ENCODE results near the gene BLVRB.

BLVRB gene

DNA sequence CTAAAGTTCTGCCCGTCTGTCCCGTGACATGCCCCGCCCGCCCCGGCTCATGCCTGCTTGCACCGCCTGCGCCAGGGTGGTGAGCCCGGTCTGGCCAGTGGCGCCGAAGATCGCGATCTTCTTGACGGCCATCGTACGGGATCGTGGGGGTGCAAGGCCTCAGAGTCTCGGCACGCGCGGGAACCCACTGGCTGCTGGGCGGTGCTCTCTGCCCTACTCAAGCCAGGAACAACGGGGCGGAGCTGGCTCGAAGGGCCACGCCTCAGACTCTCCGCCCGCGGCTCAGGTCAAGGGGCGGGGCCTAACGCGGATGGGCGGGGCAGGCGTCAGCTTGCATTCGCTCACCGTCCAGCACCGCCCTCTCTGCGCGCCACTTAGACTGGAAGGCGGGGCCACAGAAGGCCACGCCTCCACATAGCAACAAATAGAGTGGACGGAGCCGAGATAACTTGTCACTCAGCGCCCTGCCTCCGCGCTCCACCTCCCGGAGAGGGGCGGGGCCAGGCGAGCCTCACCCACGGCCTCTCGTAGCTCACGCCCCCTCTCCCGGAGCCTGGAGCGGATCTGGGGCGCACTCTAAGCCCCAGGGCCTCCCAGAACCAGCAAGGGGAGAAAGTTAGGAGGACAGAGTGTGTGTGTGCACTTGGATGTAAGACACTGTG, at the start of gene BLVRB:
Gene BLVRB, minus strand, starts transcription at position 189 of the 662 bp plus-strand sequence. Its CDS starts 57 bp downstream, at position 132.
- Mint-ChIP-seq H3K4me3 (peak within 1 kb of the TSS; percentile 80), H3K27ac (peak within 1 kb of the TSS; percentile 82), H3K4me1 (peaks cover 49% of the 10 kb centered on the region), H3K9me3 (no peaks in the 10 kb centered on the region), H3K36me3 (no peaks in the 10 kb centered on the region), H3K27me3 (peaks cover 29% of the 10 kb centered on the region)
- peak; percentile 96 for ATAC-seq

DNA sequence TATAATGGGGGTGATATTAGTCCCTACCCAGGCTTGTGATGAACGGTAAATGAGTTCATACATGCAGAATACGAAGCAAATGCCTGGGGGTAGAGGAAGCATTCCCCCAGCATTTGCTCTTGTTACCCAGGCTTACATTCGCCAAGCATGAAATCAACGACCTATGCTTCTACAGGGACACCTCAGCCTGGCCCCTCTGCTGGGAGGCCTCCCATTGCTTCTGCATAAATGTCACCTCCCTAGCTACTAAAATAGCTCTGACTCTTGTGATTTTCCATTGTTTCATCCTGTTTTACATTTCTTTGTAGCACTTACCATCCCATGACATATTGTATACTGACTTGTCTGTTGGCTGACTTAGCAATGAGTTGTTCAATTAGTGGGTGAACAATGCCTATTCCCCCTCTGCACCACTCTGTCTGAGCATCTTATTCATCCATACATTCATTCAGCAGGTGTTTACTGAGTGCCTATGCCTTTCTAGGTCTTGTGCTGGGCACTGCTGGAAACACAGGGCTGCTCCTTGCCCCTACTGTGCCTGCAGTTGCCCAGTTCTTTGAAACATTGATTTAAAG, 48.3 kb upstream of the BLVRB start:
- H3K27ac Mint-ChIP-seq = no peak overlapping the region
- H3K36me3 Mint-ChIP-seq = no peaks in the 10 kb centered on the region
- H3K4me1 Mint-ChIP-seq = peaks cover 6% of the 10 kb centered on the region
- H3K4me3 Mint-ChIP-seq = no peak overlapping the region
- H3K27me3 Mint-ChIP-seq = peaks cover 49% of the 10 kb centered on the region
- ATAC-seq = no peak
- no peaks in the 10 kb centered on the region for H3K9me3 Mint-ChIP-seq

- Mint-ChIP-seq H3K4me1 (peaks cover 6% of the 10 kb centered on the region), H3K27me3 (peaks cover 53% of the 10 kb centered on the region), H3K9me3 (no peaks in the 10 kb centered on the region), H3K27ac (no peak overlapping the region), H3K36me3 (no peaks in the 10 kb centered on the region), H3K4me3 (no peak overlapping the region)
- ATAC-seq = peak; percentile 8
Observed at GRCh38 chr19:40513345-40513678, 47.8 kb upstream of the BLVRB start.

DNA sequence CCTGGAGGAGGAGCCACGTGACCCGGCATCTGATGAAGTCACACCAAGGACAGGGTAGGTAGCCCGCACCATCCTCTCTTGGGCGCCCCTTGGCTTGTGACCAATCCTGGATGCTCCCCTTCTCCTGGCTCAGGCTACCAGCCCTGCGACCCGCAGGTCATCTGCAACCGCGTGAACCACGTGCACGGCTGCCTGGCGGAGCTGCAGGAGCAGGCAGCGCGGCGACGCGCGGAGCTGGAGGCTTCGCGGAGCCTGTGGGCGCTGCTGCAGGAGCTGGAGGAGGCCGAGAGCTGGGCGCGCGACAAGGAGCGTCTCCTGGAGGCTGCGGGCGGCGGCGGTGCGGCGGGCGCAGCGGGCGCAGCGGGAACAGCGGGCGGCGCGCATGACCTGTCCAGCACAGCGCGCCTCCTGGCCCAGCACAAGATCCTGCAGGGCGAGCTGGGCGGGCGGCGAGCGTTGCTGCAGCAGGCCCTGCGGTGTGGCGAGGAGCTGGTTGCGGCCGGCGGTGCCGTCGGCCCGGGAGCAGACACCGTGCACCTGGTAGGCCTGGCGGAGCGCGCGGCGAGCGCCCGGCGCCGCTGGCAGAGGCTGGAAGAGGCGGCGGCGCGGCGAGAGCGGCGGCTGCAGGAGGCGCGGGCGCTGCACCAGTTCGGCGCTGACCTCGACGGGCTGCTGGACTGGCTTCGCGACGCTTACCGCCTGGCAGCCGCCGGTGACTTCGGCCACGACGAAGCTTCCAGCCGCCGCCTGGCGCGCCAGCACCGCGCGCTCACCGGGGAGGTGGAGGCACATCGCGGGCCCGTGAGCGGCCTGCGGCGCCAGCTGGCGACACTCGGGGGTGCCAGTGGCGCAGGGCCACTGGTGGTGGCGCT, 47.2 kb upstream of the BLVRB start:
- Mint-ChIP-seq H3K36me3 (no peaks in the 10 kb centered on the region), H3K27me3 (peaks cover 59% of the 10 kb centered on the region), H3K4me1 (peaks cover 6% of the 10 kb centered on the region), H3K4me3 (no peak overlapping the region), H3K9me3 (no peaks in the 10 kb centered on the region), H3K27ac (no peak overlapping the region)
- no peak for ATAC-seq

DNA sequence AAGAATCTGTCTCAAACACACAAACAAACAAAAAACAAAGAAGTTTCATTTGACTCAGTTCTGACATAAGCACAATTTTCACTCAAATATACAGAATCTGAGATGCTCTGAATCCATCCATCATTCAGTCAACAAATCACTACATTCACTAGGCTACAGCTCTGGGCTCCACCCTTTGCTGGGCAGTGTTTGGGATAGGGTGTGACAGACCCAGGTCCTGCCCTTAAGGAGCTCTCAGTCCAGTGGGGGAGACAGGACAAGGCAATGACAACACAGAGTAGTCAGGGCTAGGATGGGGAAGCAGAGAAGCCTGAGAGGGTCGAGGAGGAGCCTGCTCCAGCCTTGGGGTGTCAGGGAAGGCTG, 46.5 kb upstream of the BLVRB start:
- Mint-ChIP-seq H3K4me1 (peaks cover 6% of the 10 kb centered on the region), H3K27ac (no peak overlapping the region), H3K9me3 (no peaks in the 10 kb centered on the region), H3K4me3 (no peak overlapping the region), H3K36me3 (no peaks in the 10 kb centered on the region), H3K27me3 (peaks cover 62% of the 10 kb centered on the region)
- no peak for ATAC-seq

GRCh38 chr19:40511487-40511886, 45.9 kb upstream of the BLVRB start:
- no peaks in the 10 kb centered on the region for H3K9me3 Mint-ChIP-seq
- peaks cover 62% of the 10 kb centered on the region for H3K27me3 Mint-ChIP-seq
- peaks cover 6% of the 10 kb centered on the region for H3K4me1 Mint-ChIP-seq
- H3K4me3 Mint-ChIP-seq = no peak overlapping the region
- H3K27ac Mint-ChIP-seq = no peak overlapping the region
- ATAC-seq = no peak
- no peaks in the 10 kb centered on the region for H3K36me3 Mint-ChIP-seq

- peaks cover 69% of the 10 kb centered on the region for H3K27me3 Mint-ChIP-seq
- H3K27ac Mint-ChIP-seq = no peak overlapping the region
Observed at GRCh38 chr19:40510526-40511115, 45.1 kb upstream of the BLVRB start.

DNA sequence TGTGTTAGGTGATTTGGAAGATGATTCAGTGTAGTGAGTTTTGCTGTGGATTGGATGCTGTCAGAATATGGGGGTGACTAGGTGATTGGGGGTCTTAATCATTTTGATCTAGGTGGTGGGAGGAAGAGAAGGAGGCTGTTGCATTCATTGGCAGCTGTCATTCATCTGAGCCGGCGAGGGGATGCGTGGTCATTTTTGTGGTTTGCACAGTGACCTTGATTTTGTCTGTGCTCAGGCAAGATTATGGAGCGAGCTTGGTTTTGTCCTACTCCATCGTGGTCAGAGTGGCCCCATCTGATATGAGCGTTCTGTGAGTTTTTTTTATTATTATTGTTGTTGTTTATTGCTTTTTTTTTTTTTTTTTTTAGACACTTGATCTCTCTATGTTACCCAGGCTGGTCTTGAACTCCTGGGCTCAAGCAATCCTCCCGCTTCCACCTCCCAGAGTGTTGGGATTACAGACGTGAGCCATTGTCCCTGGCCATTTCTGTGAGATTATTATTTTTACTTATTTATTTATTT, 43.3 kb upstream of the BLVRB start:
- Mint-ChIP-seq H3K4me1 (peaks cover 6% of the 10 kb centered on the region), H3K4me3 (no peak overlapping the region), H3K27ac (no peak overlapping the region), H3K9me3 (no peaks in the 10 kb centered on the region), H3K36me3 (no peaks in the 10 kb centered on the region), H3K27me3 (peaks cover 76% of the 10 kb centered on the region)
- no peak for ATAC-seq

More at GRCh38 chr19:40510526-40511115, 45.1 kb upstream of the BLVRB start:
- H3K36me3 Mint-ChIP-seq = no peaks in the 10 kb centered on the region
- peaks cover 6% of the 10 kb centered on the region for H3K4me1 Mint-ChIP-seq
- no peaks in the 10 kb centered on the region for H3K9me3 Mint-ChIP-seq
- no peak overlapping the region for H3K4me3 Mint-ChIP-seq
- no peak for ATAC-seq

DNA sequence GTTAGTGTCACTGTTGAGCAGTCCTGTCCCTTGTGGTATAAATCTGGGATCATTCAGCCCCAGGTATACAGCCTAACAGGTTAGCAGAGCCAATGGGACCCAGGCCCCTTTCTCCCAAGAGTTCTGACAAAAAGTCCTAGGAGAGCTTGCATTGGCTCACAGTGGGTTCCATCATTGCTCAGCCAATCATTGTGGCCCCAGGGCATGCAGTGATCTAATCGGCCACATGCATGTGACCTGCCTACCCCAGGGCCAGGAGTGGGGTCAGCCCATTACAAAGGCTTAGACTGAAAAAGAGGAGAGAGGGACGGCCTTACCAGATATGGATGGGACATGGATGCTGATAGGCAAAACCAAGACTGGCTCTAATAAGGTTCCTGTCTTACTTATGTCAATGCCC, 42.3 kb upstream of the BLVRB start:
- H3K36me3 Mint-ChIP-seq = no peaks in the 10 kb centered on the region
- no peak for ATAC-seq
- H3K27me3 Mint-ChIP-seq = peaks cover 79% of the 10 kb centered on the region
- H3K9me3 Mint-ChIP-seq = no peaks in the 10 kb centered on the region
- H3K4me3 Mint-ChIP-seq = no peak overlapping the region
- H3K27ac Mint-ChIP-seq = no peak overlapping the region
- H3K4me1 Mint-ChIP-seq = peaks cover 6% of the 10 kb centered on the region

- H3K36me3 Mint-ChIP-seq = no peaks in the 10 kb centered on the region
- no peaks in the 10 kb centered on the region for H3K9me3 Mint-ChIP-seq
- peaks cover 80% of the 10 kb centered on the region for H3K27me3 Mint-ChIP-seq
- peak; percentile 34 for ATAC-seq
- H3K27ac Mint-ChIP-seq = no peak overlapping the region
- no peaks in the 10 kb centered on the region for H3K4me1 Mint-ChIP-seq
- H3K4me3 Mint-ChIP-seq = no peak overlapping the region
Observed at GRCh38 chr19:40506099-40506498, 40.6 kb upstream of the BLVRB start.

DNA sequence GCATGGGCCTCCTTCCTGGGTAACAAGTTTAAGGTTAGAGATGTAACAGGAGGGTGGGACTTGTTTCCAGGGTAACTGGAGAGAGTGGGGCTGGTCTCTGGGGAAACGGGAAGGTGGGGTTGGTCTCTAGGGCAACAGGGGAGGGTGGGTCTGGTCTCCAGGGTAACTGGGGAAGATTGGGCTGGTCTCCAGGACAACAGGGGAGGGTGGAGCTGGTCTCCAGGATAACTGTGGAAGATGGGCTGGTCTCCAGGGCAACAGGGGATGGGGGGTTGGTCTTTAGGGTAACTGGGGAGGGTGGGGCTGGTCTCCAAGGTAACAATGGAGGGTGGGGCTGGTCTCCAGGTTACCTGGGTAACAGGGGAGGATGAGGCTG, 37.8 kb upstream of the BLVRB start:
- Mint-ChIP-seq H3K9me3 (no peaks in the 10 kb centered on the region), H3K36me3 (no peaks in the 10 kb centered on the region), H3K4me1 (no peaks in the 10 kb centered on the region), H3K27me3 (peaks cover 71% of the 10 kb centered on the region), H3K4me3 (no peak overlapping the region), H3K27ac (no peak overlapping the region)
- ATAC-seq = no peak

- Mint-ChIP-seq H3K27me3 (peaks cover 71% of the 10 kb centered on the region), H3K4me1 (no peaks in the 10 kb centered on the region), H3K4me3 (no peak overlapping the region), H3K27ac (no peak overlapping the region), H3K9me3 (no peaks in the 10 kb centered on the region), H3K36me3 (no peaks in the 10 kb centered on the region)
- ATAC-seq = no peak
Observed at GRCh38 chr19:40502647-40503319, 37.2 kb upstream of the BLVRB start.

DNA sequence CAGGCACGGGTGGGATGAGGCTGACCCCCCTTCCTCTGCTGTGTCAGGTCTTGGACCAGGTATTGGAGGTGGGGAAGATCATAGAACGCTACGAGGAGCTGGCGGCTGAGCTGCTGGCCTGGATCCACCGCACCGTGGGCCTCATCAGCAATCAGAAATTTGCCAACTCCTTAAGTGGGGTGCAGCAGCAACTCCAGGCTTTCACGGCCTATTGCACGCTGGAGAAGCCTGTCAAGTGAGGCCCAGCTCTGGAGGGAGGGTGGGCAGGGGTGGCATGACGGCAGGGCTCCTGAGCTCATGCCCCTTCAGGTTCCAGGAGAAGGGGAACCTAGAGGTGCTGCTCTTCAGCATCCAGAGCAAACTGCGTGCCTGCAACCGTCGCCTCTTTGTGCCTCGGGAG, 36.5 kb upstream of the BLVRB start:
- H3K36me3 Mint-ChIP-seq = no peaks in the 10 kb centered on the region
- ATAC-seq = no peak
- H3K4me3 Mint-ChIP-seq = no peak overlapping the region
- H3K4me1 Mint-ChIP-seq = no peaks in the 10 kb centered on the region
- H3K9me3 Mint-ChIP-seq = no peaks in the 10 kb centered on the region
- H3K27ac Mint-ChIP-seq = no peak overlapping the region
- H3K27me3 Mint-ChIP-seq = peaks cover 74% of the 10 kb centered on the region

GRCh38 chr19:40501599-40501998, 36.1 kb upstream of the BLVRB start:
- Mint-ChIP-seq H3K4me3 (no peak overlapping the region), H3K4me1 (no peaks in the 10 kb centered on the region), H3K27me3 (peaks cover 74% of the 10 kb centered on the region), H3K27ac (no peak overlapping the region), H3K9me3 (no peaks in the 10 kb centered on the region), H3K36me3 (no peaks in the 10 kb centered on the region)
- no peak for ATAC-seq
